WTC11 (cell line): Measurements from ENCODE around the gene U2SURP.

Experiments
- FOXP4 ChIP-seq: sonication (generic); formaldehyde crosslinking; IDR thresholded peaks from 2 replicates; pipeline ENCODE4 v1.8.0; 2022; ENCODE audit warnings: mild to moderate bottlenecking, missing genetic modification reagents
- ZSCAN18 ChIP-seq: fragments of 250-450 bp; sonication (Bioruptor Pico); IDR thresholded peaks from 2 replicates; pipeline ENCODE4 v2.1.2; 2022; ENCODE audit warnings: mild to moderate bottlenecking, moderate library complexity

DNA sequence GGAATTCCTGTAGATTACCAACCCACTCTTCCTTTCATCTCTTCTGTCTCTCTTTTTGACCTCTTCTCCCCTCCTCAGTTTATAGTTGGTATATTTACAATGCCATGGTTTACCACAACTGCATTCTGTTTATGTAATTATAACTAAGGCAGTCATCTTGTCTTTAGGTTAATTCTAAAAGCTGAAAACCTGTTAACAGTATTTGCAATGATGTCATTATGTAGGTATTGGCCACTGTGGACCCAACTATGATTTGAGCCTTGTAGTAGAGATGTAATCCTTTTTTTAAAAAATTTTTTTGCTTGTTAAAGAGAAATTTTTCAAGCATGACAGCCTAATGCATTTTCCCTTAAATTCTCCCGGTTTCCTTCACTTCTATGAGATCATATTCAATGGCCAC is 87.5 kb downstream of the U2SURP start:
- TF ChIP-seq ZSCAN18 (CRISPR knock-in tag): no peak
- no peak for TF ChIP-seq FOXP4 (CRISPR knock-in tag)
